ENCODE data around the gene PCBD1.

PCBD1 gene

DNA sequence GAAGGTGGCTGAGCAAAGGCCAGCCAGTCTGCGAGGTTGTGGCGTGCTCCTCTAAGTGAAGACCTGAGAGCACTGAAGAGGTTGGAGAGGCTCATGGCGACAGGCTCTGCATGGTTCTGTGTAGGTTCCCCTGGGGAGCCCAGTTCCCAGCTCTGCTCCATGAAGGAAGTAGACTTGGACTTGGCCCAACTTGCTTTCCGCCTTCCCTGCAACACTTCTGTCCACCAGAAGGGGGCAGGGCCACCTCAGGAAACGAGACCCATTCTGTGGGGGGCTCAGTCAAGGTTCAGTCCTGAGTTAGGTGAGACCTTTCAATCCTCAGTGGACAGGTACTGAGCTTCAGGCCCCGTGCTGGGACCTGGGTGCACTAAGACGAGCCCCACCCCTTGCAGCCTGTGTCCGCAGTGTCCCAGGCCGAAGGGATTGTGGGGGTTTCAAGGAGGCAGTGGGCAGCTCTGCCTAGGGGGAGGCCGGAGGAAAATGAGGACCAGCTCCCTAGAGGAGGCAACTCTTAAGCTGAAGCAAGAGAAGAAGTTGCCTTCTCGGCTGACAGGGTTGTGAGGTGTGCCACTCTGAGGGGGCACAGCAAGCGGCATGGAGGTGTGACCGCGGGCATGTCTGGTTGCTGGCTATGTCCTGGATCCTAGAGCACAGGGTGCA is 15.0 kb upstream of the PCBD1 start:
- ATAC-seq (ENCODE audit: insufficient read depth, low read depth) (peak; percentile 59; the same call in 2 of the 3 replicates), DNase-seq (peak; percentile 59)
- no peaks in the 10 kb centered on the region for H3K79me2 ChIP-seq (ENCODE audit: insufficient read depth, low read length)
- H3K4me3 ChIP-seq (ENCODE audit: low read depth in 1 of 2, low read length in 2 of 2): no peak overlapping the region
- no peak overlapping the region for H3K9ac ChIP-seq (ENCODE audit: low read depth, low read length)
- H3K4me1 ChIP-seq (ENCODE audit: insufficient read depth, low read length): no peaks in the 10 kb centered on the region
- H3K27ac ChIP-seq (ENCODE audit: low read length): no peak overlapping the region
- H3K4me2 ChIP-seq (ENCODE audit: insufficient read depth, low read length): no peak overlapping the region
- no peak for TF ChIP-seq EZH2 (IDR thresholded peaks at IDR 0.05; ENCODE audit: borderline replicate concordance, low read depth, low read length, severe bottlenecking)
- TF ChIP-seq, protein P1, sequence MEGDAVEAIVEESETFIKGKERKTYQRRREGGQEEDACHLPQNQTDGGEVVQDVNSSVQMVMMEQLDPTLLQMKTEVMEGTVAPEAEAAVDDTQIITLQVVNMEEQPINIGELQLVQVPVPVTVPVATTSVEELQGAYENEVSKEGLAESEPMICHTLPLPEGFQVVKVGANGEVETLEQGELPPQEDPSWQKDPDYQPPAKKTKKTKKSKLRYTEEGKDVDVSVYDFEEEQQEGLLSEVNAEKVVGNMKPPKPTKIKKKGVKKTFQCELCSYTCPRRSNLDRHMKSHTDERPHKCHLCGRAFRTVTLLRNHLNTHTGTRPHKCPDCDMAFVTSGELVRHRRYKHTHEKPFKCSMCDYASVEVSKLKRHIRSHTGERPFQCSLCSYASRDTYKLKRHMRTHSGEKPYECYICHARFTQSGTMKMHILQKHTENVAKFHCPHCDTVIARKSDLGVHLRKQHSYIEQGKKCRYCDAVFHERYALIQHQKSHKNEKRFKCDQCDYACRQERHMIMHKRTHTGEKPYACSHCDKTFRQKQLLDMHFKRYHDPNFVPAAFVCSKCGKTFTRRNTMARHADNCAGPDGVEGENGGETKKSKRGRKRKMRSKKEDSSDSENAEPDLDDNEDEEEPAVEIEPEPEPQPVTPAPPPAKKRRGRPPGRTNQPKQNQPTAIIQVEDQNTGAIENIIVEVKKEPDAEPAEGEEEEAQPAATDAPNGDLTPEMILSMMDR (IDR thresholded peaks at IDR 0.05; ENCODE audit: borderline replicate concordance, extremely low read depth, low read length, poor library complexity, severe bottlenecking): peak; percentile 94
- no peaks in the 10 kb centered on the region for H3K9me3 ChIP-seq (ENCODE audit: insufficient read depth, low read length, severe bottlenecking)
- H2AFZ ChIP-seq (ENCODE audit: low read depth, low read length): no peak overlapping the region
- no peaks in the 10 kb centered on the region for H3K36me3 ChIP-seq (ENCODE audit: insufficient read depth, low read length)
- no peaks in the 10 kb centered on the region for H4K20me1 ChIP-seq (ENCODE audit: insufficient read depth, low read length)
- H3K27me3 ChIP-seq (ENCODE audit: insufficient read depth, low read length, poor library complexity): peaks cover 6% of the 10 kb centered on the region

DNA sequence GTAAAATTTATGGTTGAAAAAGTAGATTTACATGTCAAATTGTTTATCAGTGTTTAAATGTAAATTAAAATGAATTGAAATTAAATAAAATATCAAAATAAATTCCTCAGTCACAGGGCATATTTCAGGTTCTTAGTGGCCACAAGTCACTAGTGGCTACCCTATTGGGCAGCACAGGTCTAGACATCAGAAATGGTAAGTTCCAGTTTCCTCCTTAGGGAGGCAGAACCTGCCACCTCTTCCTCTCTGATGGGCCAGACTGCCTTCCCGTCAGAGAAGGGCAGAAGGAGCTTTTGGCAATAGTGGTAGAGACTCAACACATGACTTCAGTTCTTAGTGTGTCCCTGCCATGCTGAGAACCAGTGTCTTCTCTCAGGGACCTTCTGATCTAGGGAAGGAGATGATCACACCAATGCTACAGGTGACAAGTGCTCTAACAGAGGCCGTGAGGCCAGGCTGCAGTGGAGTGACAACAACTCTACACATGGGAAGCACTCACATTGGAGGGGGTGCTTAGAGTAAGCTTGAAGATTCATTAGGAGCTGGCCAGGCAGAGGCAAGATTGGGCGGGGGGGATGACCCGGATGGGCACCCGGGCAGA is 14.4 kb upstream of the PCBD1 start:
- no peaks in the 10 kb centered on the region for H3K9me3 ChIP-seq (ENCODE audit: insufficient read depth, low read length, severe bottlenecking)
- TF ChIP-seq EZH2 (IDR thresholded peaks at IDR 0.05; ENCODE audit: borderline replicate concordance, low read depth, low read length, severe bottlenecking): no peak
- TF ChIP-seq, protein P1 (IDR thresholded peaks at IDR 0.05; ENCODE audit: borderline replicate concordance, extremely low read depth, low read length, poor library complexity, severe bottlenecking): no peak
- H3K36me3 ChIP-seq (ENCODE audit: insufficient read depth, low read length): no peaks in the 10 kb centered on the region
- no peak overlapping the region for H3K4me2 ChIP-seq (ENCODE audit: insufficient read depth, low read length)
- no peak overlapping the region for H2AFZ ChIP-seq (ENCODE audit: low read depth, low read length)
- no peaks in the 10 kb centered on the region for H3K4me1 ChIP-seq (ENCODE audit: insufficient read depth, low read length)
- no peak overlapping the region for H3K27ac ChIP-seq (ENCODE audit: low read length)
- peaks cover 6% of the 10 kb centered on the region for H3K27me3 ChIP-seq (ENCODE audit: insufficient read depth, low read length, poor library complexity)
- no peak for DNase-seq
- no peaks in the 10 kb centered on the region for H3K79me2 ChIP-seq (ENCODE audit: insufficient read depth, low read length)
- no peak overlapping the region for H3K9ac ChIP-seq (ENCODE audit: low read depth, low read length)
- no peak for ATAC-seq (ENCODE audit: insufficient read depth, low read depth)
- no peak overlapping the region for H3K4me3 ChIP-seq (ENCODE audit: low read depth in 1 of 2, low read length in 2 of 2)
- no peaks in the 10 kb centered on the region for H4K20me1 ChIP-seq (ENCODE audit: insufficient read depth, low read length)

DNA sequence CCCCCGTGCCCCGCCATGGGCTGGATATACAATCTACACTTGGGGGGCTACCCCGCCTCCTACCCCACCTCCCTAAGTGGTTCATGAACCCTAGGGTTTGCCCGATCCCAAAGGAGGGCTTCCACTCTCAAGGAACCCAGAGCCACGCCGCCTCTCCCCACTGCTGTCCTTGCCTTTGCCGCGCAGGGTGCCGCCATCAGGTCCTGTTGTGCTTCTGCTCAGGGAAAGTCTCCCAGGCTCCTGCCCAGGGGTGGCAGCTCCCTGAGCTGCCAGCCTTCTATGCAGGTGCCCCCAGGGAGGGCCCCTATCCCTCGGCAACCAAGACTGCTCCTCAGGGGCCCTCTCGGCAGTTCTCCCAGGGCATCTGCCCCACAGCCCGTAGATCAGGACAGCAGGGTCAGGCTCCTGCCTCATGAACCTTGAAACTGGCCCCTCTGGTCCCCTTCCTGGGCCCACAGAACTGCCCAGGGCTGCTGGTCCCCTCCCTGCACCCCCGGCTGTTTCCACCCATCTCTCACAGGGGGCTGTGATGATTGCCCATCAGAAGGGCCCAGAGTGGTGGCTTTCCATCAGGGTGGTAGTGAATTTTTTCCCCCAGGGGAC is 13.0 kb upstream of the PCBD1 start:
- no peaks in the 10 kb centered on the region for H3K4me1 ChIP-seq (ENCODE audit: insufficient read depth, low read length)

More for the DNA sequence above, 13.0 kb upstream of the PCBD1 start:
- Histone ChIP-seq H4K20me1 (ENCODE audit: insufficient read depth, low read length) (no peaks in the 10 kb centered on the region), H3K36me3 (ENCODE audit: insufficient read depth, low read length) (no peaks in the 10 kb centered on the region), H3K9ac (ENCODE audit: low read depth, low read length) (no peak overlapping the region), H3K4me2 (ENCODE audit: insufficient read depth, low read length) (no peak overlapping the region), H3K79me2 (ENCODE audit: insufficient read depth, low read length) (no peaks in the 10 kb centered on the region), H3K4me3 (ENCODE audit: low read depth in 1 of 2, low read length in 2 of 2) (no peak overlapping the region), H2AFZ (ENCODE audit: low read depth, low read length) (no peak overlapping the region), H3K27ac (ENCODE audit: low read length) (no peak overlapping the region), H3K27me3 (ENCODE audit: insufficient read depth, low read length, poor library complexity) (no peaks in the 10 kb centered on the region), H3K9me3 (ENCODE audit: insufficient read depth, low read length, severe bottlenecking) (no peaks in the 10 kb centered on the region)
- ATAC-seq (ENCODE audit: insufficient read depth, low read depth): no peak
- DNase-seq: no peak
- TF ChIP-seq EZH2 (IDR thresholded peaks at IDR 0.05; ENCODE audit: borderline replicate concordance, low read depth, low read length, severe bottlenecking): no peak
- TF ChIP-seq, protein P1 (IDR thresholded peaks at IDR 0.05; ENCODE audit: borderline replicate concordance, extremely low read depth, low read length, poor library complexity, severe bottlenecking): no peak

Data from DND-41 (cell line).